ENCODE data around the gene GPD2. TPM values are rescaled to one million over a fixed set of nuclear protein-coding genes. Genes with fewer than 3 reads are reported as not detected.

The GPD2 gene
- total and polyA plus RNA-seq, 2 of the 13 experiments (the other 11 are each of a cell fraction or from before 2014, with no cell fraction given): not detected

- TF ChIP-seq NFAT5 (CRISPR knock-in tag; IDR thresholded peaks at IDR 0.05): no peak
- no peak for TF ChIP-seq ZNF691 (CRISPR knock-in tag; IDR thresholded peaks at IDR 0.05; ENCODE audit: borderline replicate concordance, low read depth)
- TF ChIP-seq ZNF543 (CRISPR knock-in tag; IDR thresholded peaks at IDR 0.05): no peak
- no peak for TF ChIP-seq SATB2 (CRISPR knock-in tag; IDR thresholded peaks at IDR 0.05)
- TF ChIP-seq RBM22 (optimal IDR thresholded peaks at IDR 0.05; ENCODE audit: low read length): no peak
- no peak for TF ChIP-seq ZNF34 (CRISPR knock-in tag; IDR thresholded peaks at IDR 0.05; ENCODE audit: borderline replicate concordance)
- no peak for TF ChIP-seq ZNF703 (CRISPR knock-in tag; IDR thresholded peaks at IDR 0.05; ENCODE audit: borderline replicate concordance)
- no peak for TF ChIP-seq NR0B2 (CRISPR knock-in tag; IDR thresholded peaks at IDR 0.05)
- TF ChIP-seq NCOA1 (CRISPR knock-in tag; IDR thresholded peaks at IDR 0.05): no peak
- TF ChIP-seq KDM1A (CRISPR knock-in tag; IDR thresholded peaks at IDR 0.05): no peak
These were observed 1.8 kb downstream of the GPD2 start (continued) for GRCh38 chr2:156437931-156438410.
